Large intestine (tissue), 12 donors: Measurements from ENCODE around the gene FAM151B. TPM values are rescaled to one million over a fixed set of nuclear protein-coding genes. Genes with fewer than 3 reads are reported as not detected.
"Not testable (repeated sequence)": the region's sequence is repeated elsewhere in the genome, so short reads cannot be mapped to it uniquely, and the experiment has no call there.

Experiments used
- DNase-seq, 2 donors: peaks; one replicate each; pipeline versions ENCODE4 v3.0.0 to v3.0.0-alpha.2; 2013
- H3K27ac ChIP-seq: one replicate; pipeline ENCODE4 v1.5.1; 2013; ENCODE audit warnings: low read length
- H3K27me3 ChIP-seq: 2 replicates; pipeline ENCODE4 v1.6.1; 2013; ENCODE audit warnings: low read length; ENCODE audit not compliant: control insufficient read depth, insufficient read depth
- H3K36me3 ChIP-seq: 2 replicates; pipeline ENCODE4 v1.6.1; 2013; ENCODE audit warnings: low read length; ENCODE audit not compliant: control insufficient read depth, insufficient read depth
- H3K4me1 ChIP-seq: one replicate; pipeline ENCODE4 v1.6.1; 2013; ENCODE audit warnings: low read length; ENCODE audit not compliant: control insufficient read depth, insufficient read depth
- H3K4me3 ChIP-seq: one replicate; pipeline ENCODE4 v1.5.1; 2013; ENCODE audit warnings: low read length
- H3K9me3 ChIP-seq: one replicate; pipeline ENCODE4 v1.6.1; 2013; ENCODE audit warnings: mild to moderate bottlenecking, low read depth, low read length, moderate library complexity; ENCODE audit not compliant: control insufficient read depth
- whole genome bisulfite sequencing: methylation state at CpG from one replicate; pipeline ENCODE4 v1.1.5; 2013; ENCODE audit warnings: low lambda C conversion rate; ENCODE audit not compliant: insufficient coverage; 5-methylcytosine and 5-hydroxymethylcytosine counted together
- long read RNA-seq, 11 donors: transcript quantifications; one replicate each; lab custom pipeline, GENCODE V29; 2026
- polyA plus RNA-seq: library from polyadenylated mRNA; unstranded; fragments of 120-200 nt; gene quantifications from one replicate; pipeline ENCODE4 v1.2.1, GENCODE V29; 2013

Gene FAM151B
- 1.2 TPM for polyA plus RNA-seq
- long read RNA-seq, donor 1: 0 reads
- long read RNA-seq, donor 2: 0 reads
- long read RNA-seq, donor 3, partial matches to known transcripts: 8 of 8 reads
- long read RNA-seq, donor 3, other reads (novel, unspliced or antisense): 0 of 8 reads
- long read RNA-seq, donor 4: 0 reads
- long read RNA-seq, donor 5: 0 reads
- long read RNA-seq, donor 6: 0 reads
- long read RNA-seq, donor 7: 0 reads
- long read RNA-seq, donor 8: 0 reads
- long read RNA-seq, donor 9, partial matches to known transcripts: 0 of 1 reads
- long read RNA-seq, donor 9, other reads (novel, unspliced or antisense): 0 of 1 reads
- long read RNA-seq, donor 10: 0 reads
- long read RNA-seq, donor 11: 0 reads

GRCh38 chr5:80487829-80488721 is at the start of gene FAM151B:
Gene FAM151B, plus strand, starts transcription at chr5:80488100. Its CDS starts 24 bp downstream, at chr5:80488124.
- Histone ChIP-seq H3K4me3 (peak within 1 kb of the TSS; percentile 79), H3K27me3 (no peaks in the 10 kb centered on the region), H3K27ac (peak within 1 kb of the TSS; percentile 73), H3K36me3 (peaks cover 3% of the 10 kb centered on the region), H3K4me1 (no peaks in the 10 kb centered on the region), H3K9me3 (peaks cover 9% of the 10 kb centered on the region)
- 0% methylated on average over 2 of the region's 85 CpGs for WGBS
- DNase-seq: peak; percentile 94 to 97

- H3K9me3 ChIP-seq: no peaks in the 10 kb centered on the region
- no peaks in the 10 kb centered on the region for H3K27me3 ChIP-seq
- DNase-seq: no peak
- peaks cover 46% of the 10 kb centered on the region for H3K36me3 ChIP-seq
- 90% methylated on average over 2 of the region's 4 CpGs for WGBS
- no peak overlapping the region for H3K4me3 ChIP-seq
- H3K4me1 ChIP-seq: no peaks in the 10 kb centered on the region
- H3K27ac ChIP-seq: no peak overlapping the region
These were observed 49.2 kb upstream of the FAM151B start for GRCh38 chr5:80438739-80439138.

GRCh38 chr5:80439213-80439612 is 48.7 kb upstream of the FAM151B start:
- H3K27me3 ChIP-seq: no peaks in the 10 kb centered on the region
- no peaks in the 10 kb centered on the region for H3K9me3 ChIP-seq
- no peak overlapping the region for H3K27ac ChIP-seq
- no peak for DNase-seq
- no peak overlapping the region for H3K4me3 ChIP-seq
- no peaks in the 10 kb centered on the region for H3K4me1 ChIP-seq
- H3K36me3 ChIP-seq: peaks cover 48% of the 10 kb centered on the region

- H3K27ac ChIP-seq: no peak overlapping the region
- H3K27me3 ChIP-seq: no peaks in the 10 kb centered on the region
- no peak for DNase-seq
- no peaks in the 10 kb centered on the region for H3K9me3 ChIP-seq
- H3K4me1 ChIP-seq: no peaks in the 10 kb centered on the region
- peaks cover 44% of the 10 kb centered on the region for H3K36me3 ChIP-seq
- H3K4me3 ChIP-seq: no peak overlapping the region
These were observed 45.2 kb upstream of the FAM151B start for GRCh38 chr5:80442742-80443141.

GRCh38 chr5:80453366-80453765 is 34.5 kb upstream of the FAM151B start:
- WGBS: no CpG with 5 or more reads among the region's 2 CpGs
- Histone ChIP-seq H3K27me3 (no peaks in the 10 kb centered on the region), H3K4me3 (no peak overlapping the region), H3K27ac (no peak overlapping the region), H3K9me3 (no peaks in the 10 kb centered on the region), H3K36me3 (peaks cover 28% of the 10 kb centered on the region), H3K4me1 (no peaks in the 10 kb centered on the region)
- DNase-seq: no peak

GRCh38 chr5:80463269-80463668 is 24.6 kb upstream of the FAM151B start:
- Histone ChIP-seq H3K4me1 (no peaks in the 10 kb centered on the region), H3K4me3 (no peak overlapping the region), H3K36me3 (peaks cover 49% of the 10 kb centered on the region), H3K9me3 (peaks cover 22% of the 10 kb centered on the region), H3K27me3 (no peaks in the 10 kb centered on the region), H3K27ac (no peak overlapping the region)
- no CpG with 5 or more reads among the region's 4 CpGs for WGBS
- DNase-seq: no peak

- H3K36me3 ChIP-seq: peaks cover 50% of the 10 kb centered on the region
- no peak overlapping the region for H3K27ac ChIP-seq
- no peak for DNase-seq
These were observed 21.0 kb upstream of the FAM151B start for GRCh38 chr5:80466669-80467485.

GRCh38 chr5:80468131-80468530 is 19.8 kb upstream of the FAM151B start:
- H3K27me3 ChIP-seq: no peaks in the 10 kb centered on the region
- H3K4me3 ChIP-seq: no peak overlapping the region
- no CpG with 5 or more reads among the region's 1 CpG for WGBS
- H3K9me3 ChIP-seq: peaks cover 22% of the 10 kb centered on the region
- H3K4me1 ChIP-seq: no peaks in the 10 kb centered on the region
- H3K27ac ChIP-seq: no peak overlapping the region
- DNase-seq: no peak
- H3K36me3 ChIP-seq: peaks cover 46% of the 10 kb centered on the region

More at GRCh38 chr5:80466669-80467485, 21.0 kb upstream of the FAM151B start:
- H3K4me3 ChIP-seq: no peak overlapping the region
- WGBS: 50% methylated on average over 2 of the region's 4 CpGs
- no peaks in the 10 kb centered on the region for H3K27me3 ChIP-seq
- no peaks in the 10 kb centered on the region for H3K4me1 ChIP-seq
- H3K9me3 ChIP-seq: peaks cover 24% of the 10 kb centered on the region

- not testable (repeated sequence) for H3K4me1 ChIP-seq, H3K4me3 ChIP-seq, H3K27me3 ChIP-seq, H3K27ac ChIP-seq, DNase-seq, H3K9me3 ChIP-seq
- peaks cover 48% of the 10 kb centered on the region for H3K36me3 ChIP-seq
- no CpG with 5 or more reads among the region's 2 CpGs for whole genome bisulfite sequencing
These were observed 17.3 kb upstream of the FAM151B start for GRCh38 chr5:80470631-80471030.

- no peak overlapping the region for H3K4me3 ChIP-seq
- no peaks in the 10 kb centered on the region for H3K9me3 ChIP-seq
- no peak for DNase-seq
- no peak overlapping the region for H3K27ac ChIP-seq
- no peaks in the 10 kb centered on the region for H3K4me1 ChIP-seq
- H3K27me3 ChIP-seq: no peaks in the 10 kb centered on the region
- H3K36me3 ChIP-seq: peaks cover 36% of the 10 kb centered on the region
- 92% methylated on average over 2 of the region's 2 CpGs for WGBS
These were observed 13.0 kb upstream of the FAM151B start for GRCh38 chr5:80474929-80475328.
